ENCODE data around the gene ABTB2. TPM values are rescaled to one million over a fixed set of nuclear protein-coding genes. Genes with fewer than 3 reads are reported as not detected.

The ABTB2 gene
- total RNA-seq, 1 donor from 2014 or later, result 3.1 TPM

- peak overlapping the region; percentile 76 for H3K27ac Mint-ChIP-seq
- peaks cover 20% of the 10 kb centered on the region for H3K4me1 Mint-ChIP-seq
- no peak overlapping the region for H3K4me3 Mint-ChIP-seq
Observed at GRCh38 chr11:34234086-34234740, 123.6 kb downstream of the ABTB2 start.

GRCh38 chr11:34233215-34233614 is 124.6 kb downstream of the ABTB2 start:
- no peak for DNase-seq (ENCODE audit: low spot score in 2 of 2, unreplicated experiment in 2 of 2)
- H3K27me3 Mint-ChIP-seq (ENCODE audit: low read depth), result no peaks in the 10 kb centered on the region
- peaks cover 3% of the 10 kb centered on the region for H3K9me3 Mint-ChIP-seq
- H3K4me1 Mint-ChIP-seq, result peaks cover 20% of the 10 kb centered on the region
- no peak overlapping the region for H3K27ac Mint-ChIP-seq
- no peak overlapping the region for H3K4me3 Mint-ChIP-seq
- no peaks in the 10 kb centered on the region for H3K36me3 Mint-ChIP-seq
- TF ChIP-seq CTCF (IDR thresholded peaks at IDR 0.05; ENCODE audit: unreplicated experiment), result no peak

More at GRCh38 chr11:34234086-34234740, 123.6 kb downstream of the ABTB2 start:
- H3K27me3 Mint-ChIP-seq (ENCODE audit: low read depth), result no peaks in the 10 kb centered on the region
- H3K9me3 Mint-ChIP-seq, result peaks cover 3% of the 10 kb centered on the region
- TF ChIP-seq CTCF (IDR thresholded peaks at IDR 0.05; ENCODE audit: unreplicated experiment), result no peak
- DNase-seq (ENCODE audit: low spot score in 2 of 2, unreplicated experiment in 2 of 2), result no peak
- no peaks in the 10 kb centered on the region for H3K36me3 Mint-ChIP-seq

- H3K4me3 Mint-ChIP-seq, result no peak overlapping the region
- no peaks in the 10 kb centered on the region for H3K27me3 Mint-ChIP-seq (ENCODE audit: low read depth)
- H3K27ac Mint-ChIP-seq, result no peak overlapping the region
- H3K36me3 Mint-ChIP-seq, result no peaks in the 10 kb centered on the region
- DNase-seq (ENCODE audit: low spot score in 2 of 2, unreplicated experiment in 2 of 2), result no peak
- TF ChIP-seq CTCF (IDR thresholded peaks at IDR 0.05; ENCODE audit: unreplicated experiment), result no peak
- H3K4me1 Mint-ChIP-seq, result peaks cover 20% of the 10 kb centered on the region
- no peaks in the 10 kb centered on the region for H3K9me3 Mint-ChIP-seq
Observed at GRCh38 chr11:34232807-34233206, 125.0 kb downstream of the ABTB2 start.

- Mint-ChIP-seq H3K27ac (no peak overlapping the region), H3K36me3 (no peaks in the 10 kb centered on the region), H3K4me3 (no peak overlapping the region), H3K9me3 (peaks cover 4% of the 10 kb centered on the region), H3K4me1 (peaks cover 10% of the 10 kb centered on the region), H3K27me3 (ENCODE audit: low read depth) (peaks cover 3% of the 10 kb centered on the region)
- DNase-seq (ENCODE audit: low spot score in 2 of 2, unreplicated experiment in 2 of 2), result no peak
- TF ChIP-seq CTCF (IDR thresholded peaks at IDR 0.05; ENCODE audit: unreplicated experiment), result no peak
Observed at GRCh38 chr11:34226210-34226609, 131.6 kb downstream of the ABTB2 start.

GRCh38 chr11:34225091-34225490 is 132.7 kb downstream of the ABTB2 start:
- peaks cover 10% of the 10 kb centered on the region for H3K4me1 Mint-ChIP-seq
- peaks cover 3% of the 10 kb centered on the region for H3K27me3 Mint-ChIP-seq (ENCODE audit: low read depth)
- no peak overlapping the region for H3K4me3 Mint-ChIP-seq
- H3K27ac Mint-ChIP-seq, result no peak overlapping the region
- DNase-seq (ENCODE audit: low spot score in 2 of 2, unreplicated experiment in 2 of 2), result no peak
- no peak for TF ChIP-seq CTCF (IDR thresholded peaks at IDR 0.05; ENCODE audit: unreplicated experiment)
- no peaks in the 10 kb centered on the region for H3K36me3 Mint-ChIP-seq
- H3K9me3 Mint-ChIP-seq, result peaks cover 4% of the 10 kb centered on the region
